Trophoblast cell (in vitro differentiated cells and primary cell): Measurements from ENCODE around the gene NR6A1.

Source experiments
- DNase-seq, 2 donors: peaks; one replicate each; pipeline ENCODE4 v3.0.0-alpha.2; 2016
- H2AFZ ChIP-seq: 2 replicates; pipeline ENCODE4 v1.6.1; 2013; ENCODE audit warnings: low read length, moderate library complexity, mild to moderate bottlenecking; ENCODE audit not compliant: insufficient read depth, poor library complexity
- H2AK5ac ChIP-seq: 2 replicates; pipeline ENCODE4 v1.6.1; 2013; ENCODE audit warnings: mild to moderate bottlenecking, low read length
- H2BK120ac ChIP-seq: 2 replicates; pipeline ENCODE4 v1.6.1; 2013; ENCODE audit warnings: low read length, mild to moderate bottlenecking, moderate library complexity; ENCODE audit not compliant: insufficient read depth, poor library complexity
- H2BK12ac ChIP-seq: 2 replicates; pipeline ENCODE4 v1.6.1; 2013; ENCODE audit warnings: mild to moderate bottlenecking, low read length, moderate library complexity
- H2BK5ac ChIP-seq: 2 replicates; pipeline ENCODE4 v1.6.1; 2013; ENCODE audit warnings: low read length, low read depth, moderate library complexity, mild to moderate bottlenecking; ENCODE audit not compliant: poor library complexity
- H3K14ac ChIP-seq: 2 replicates; pipeline ENCODE4 v1.6.1; 2013; ENCODE audit warnings: mild to moderate bottlenecking, low read length
- H3K18ac ChIP-seq: 2 replicates; pipeline ENCODE4 v1.6.1; 2013; ENCODE audit warnings: mild to moderate bottlenecking, low read length
- H3K23ac ChIP-seq: 2 replicates; pipeline ENCODE4 v1.6.1; 2013; ENCODE audit warnings: low read length
- H3K27ac ChIP-seq: 2 replicates; pipeline ENCODE4 v1.5.1; 2013; ENCODE audit warnings: low read depth, mild to moderate bottlenecking, inconsistent platforms, low read length, moderate library complexity
- H3K27me3 ChIP-seq: 2 replicates; pipeline ENCODE4 v1.6.1; 2013; ENCODE audit warnings: inconsistent platforms, mild to moderate bottlenecking, low read length, moderate library complexity; ENCODE audit not compliant: insufficient read depth
- H3K36me3 ChIP-seq, 2 experiments: 1 replicate in 1 of 2; 2 replicates in 1 of 2; pipeline ENCODE4 v1.6.1; 2013; ENCODE audit warnings: low read length in 2 of 2, mild to moderate bottlenecking in 2 of 2, moderate library complexity in 1 of 2; ENCODE audit not compliant: insufficient read depth in 2 of 2, control insufficient read depth in 1 of 2
- H3K4ac ChIP-seq: 2 replicates; pipeline ENCODE4 v1.6.1; 2013; ENCODE audit warnings: low read depth, mild to moderate bottlenecking, low read length, moderate library complexity
- H3K4me1 ChIP-seq, 2 experiments: 1 replicate in 1 of 2; 2 replicates in 1 of 2; pipeline ENCODE4 v1.6.1; 2013; ENCODE audit warnings: low read length in 2 of 2, mild to moderate bottlenecking in 2 of 2, moderate library complexity in 1 of 2; ENCODE audit not compliant: insufficient read depth in 2 of 2, control insufficient read depth in 1 of 2
- H3K4me2 ChIP-seq: 2 replicates; pipeline ENCODE4 v1.6.1; 2013; ENCODE audit warnings: inconsistent platforms, mild to moderate bottlenecking, low read length, moderate library complexity
- H3K4me3 ChIP-seq: 2 replicates; pipeline ENCODE4 v1.5.1; 2013; ENCODE audit warnings: mild to moderate bottlenecking, low read depth, low read length, inconsistent platforms
- H3K79me1 ChIP-seq: one replicate; pipeline ENCODE4 v1.6.1; 2013; ENCODE audit warnings: low read length
- H3K79me2 ChIP-seq: 2 replicates; pipeline ENCODE4 v1.6.1; 2013; ENCODE audit warnings: low read length, mild to moderate bottlenecking; ENCODE audit not compliant: control insufficient read depth, insufficient read depth, poor library complexity
- H3K9ac ChIP-seq: 2 replicates; pipeline ENCODE4 v1.6.1; 2013; ENCODE audit warnings: mild to moderate bottlenecking, low read length
- H3K9me3 ChIP-seq: 2 replicates; pipeline ENCODE4 v1.6.1; 2013; ENCODE audit warnings: low read depth, mild to moderate bottlenecking, control low read depth, inconsistent platforms, low read length; ENCODE audit not compliant: insufficient read depth
- H4K12ac ChIP-seq: 2 replicates; pipeline ENCODE4 v1.6.1; 2013; ENCODE audit warnings: low read depth, mild to moderate bottlenecking, low read length, moderate library complexity
- H4K8ac ChIP-seq: 2 replicates; pipeline ENCODE4 v1.6.1; 2013; ENCODE audit warnings: low read depth, mild to moderate bottlenecking, low read length, moderate library complexity
- H4K91ac ChIP-seq: one replicate; pipeline ENCODE4 v1.6.1; 2013; ENCODE audit warnings: low read depth, mild to moderate bottlenecking, low read length, moderate library complexity
- WGBS: extraction: QIAGEN DNeasy Blood & Tissue Kit; methylation state at CpG from one replicate; pipeline ENCODE4 v1.1.7; 2013; ENCODE audit warnings: missing lambda C conversion rate; ENCODE audit not compliant: insufficient read length, insufficient coverage; ENCODE audit errors: extremely low coverage; 5-methylcytosine and 5-hydroxymethylcytosine counted together

Gene NR6A1

DNA sequence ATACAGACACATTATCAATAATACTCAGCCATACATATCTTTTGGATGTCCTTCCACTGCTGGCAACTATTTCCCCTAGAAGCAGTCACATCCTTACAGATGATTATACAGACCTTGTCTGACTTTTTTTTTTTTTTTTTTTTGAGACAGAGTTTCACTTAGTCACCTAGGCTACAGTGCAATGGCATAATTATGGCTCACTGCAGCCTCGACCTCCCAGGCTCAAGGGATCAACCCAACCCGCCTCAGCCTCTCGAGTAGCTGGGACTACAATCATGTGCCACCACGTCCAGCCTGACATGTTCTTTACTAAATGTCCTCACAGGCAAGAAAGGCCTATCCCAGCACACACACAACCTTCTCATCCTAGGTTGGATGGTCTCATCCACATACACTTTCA, 24.0 kb downstream of the NR6A1 start:
- H3K9me3 ChIP-seq = no peaks in the 10 kb centered on the region
- H2AK5ac ChIP-seq = no peak overlapping the region
- no peak for DNase-seq
- no peak overlapping the region for H4K91ac ChIP-seq
- no peak overlapping the region for H3K4me2 ChIP-seq
- H2AFZ ChIP-seq = no peak overlapping the region
- no peaks in the 10 kb centered on the region for H3K27me3 ChIP-seq
- H3K9ac ChIP-seq = no peak overlapping the region
- no peak overlapping the region for H3K18ac ChIP-seq
- no peak overlapping the region for H2BK5ac ChIP-seq
- H3K23ac ChIP-seq = no peak overlapping the region
- no peak overlapping the region for H3K4me3 ChIP-seq
- H2BK12ac ChIP-seq = no peak overlapping the region
- H4K8ac ChIP-seq = no peak overlapping the region
- no peaks in the 10 kb centered on the region for H3K36me3 ChIP-seq
- H4K12ac ChIP-seq = no peak overlapping the region
- H3K27ac ChIP-seq = no peak overlapping the region
- H2BK120ac ChIP-seq = no peak overlapping the region
- no CpG with 5 or more reads among the region's 4 CpGs for WGBS
- no peaks in the 10 kb centered on the region for H3K79me1 ChIP-seq
- no peak overlapping the region for H3K14ac ChIP-seq
- H3K4me1 ChIP-seq = peaks cover 2 to 5% of the 10 kb centered on the region in 2 experiments
- no peaks in the 10 kb centered on the region for H3K79me2 ChIP-seq
- peak overlapping the region; percentile 33 for H3K4ac ChIP-seq

GRCh38 chr9:124743686-124744348, 27.3 kb downstream of the NR6A1 start:
- peak in 1 of 2 donors; percentile 29 for DNase-seq
- H3K4me1 ChIP-seq = peaks cover 2 to 5% of the 10 kb centered on the region in 2 experiments
- no peak overlapping the region for H4K12ac ChIP-seq
- no peak overlapping the region for H3K4me2 ChIP-seq
- H3K27ac ChIP-seq = peak overlapping the region; percentile 34
- no CpG with 5 or more reads among the region's 5 CpGs for WGBS
- no peaks in the 10 kb centered on the region for H3K9me3 ChIP-seq
- H3K23ac ChIP-seq = no peak overlapping the region
- H3K18ac ChIP-seq = no peak overlapping the region
- no peak overlapping the region for H3K4me3 ChIP-seq
- H2AK5ac ChIP-seq = no peak overlapping the region
- no peak overlapping the region for H3K4ac ChIP-seq
- H4K8ac ChIP-seq = no peak overlapping the region
- H3K79me1 ChIP-seq = no peaks in the 10 kb centered on the region
- H3K9ac ChIP-seq = no peak overlapping the region
- no peaks in the 10 kb centered on the region for H3K79me2 ChIP-seq
- no peak overlapping the region for H2BK12ac ChIP-seq
- no peak overlapping the region for H3K14ac ChIP-seq
- H2BK120ac ChIP-seq = no peak overlapping the region
- no peak overlapping the region for H2AFZ ChIP-seq
- no peak overlapping the region for H4K91ac ChIP-seq
- no peaks in the 10 kb centered on the region for H3K27me3 ChIP-seq
- no peaks in the 10 kb centered on the region for H3K36me3 ChIP-seq
- no peak overlapping the region for H2BK5ac ChIP-seq

DNA sequence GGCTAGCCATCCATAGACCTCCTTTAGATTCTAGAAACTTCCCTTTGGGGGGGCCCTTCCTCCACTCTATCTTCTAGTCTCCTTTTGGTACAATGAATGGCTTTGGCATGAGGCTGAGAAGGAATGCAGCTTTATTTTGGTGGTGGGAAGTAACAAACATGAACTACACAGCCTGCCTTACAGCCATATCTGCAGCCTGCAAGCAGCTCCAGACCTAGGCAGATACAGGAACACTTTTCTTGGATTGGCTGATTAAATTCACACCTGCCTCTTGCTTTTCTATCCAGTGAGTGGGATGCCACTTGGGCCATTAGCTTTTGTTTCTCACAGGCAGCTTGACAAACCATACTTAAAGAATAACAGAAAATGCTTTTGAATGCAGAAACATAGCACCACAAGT, 28.2 kb downstream of the NR6A1 start:
- Histone ChIP-seq H2AK5ac (no peak overlapping the region), H4K91ac (no peak overlapping the region), H3K4me3 (no peak overlapping the region), H2BK5ac (no peak overlapping the region), H3K4me2 (no peak overlapping the region), H3K18ac (no peak overlapping the region), H4K12ac (no peak overlapping the region), H3K36me3 (no peaks in the 10 kb centered on the region), H3K9me3 (no peaks in the 10 kb centered on the region), H3K79me1 (no peaks in the 10 kb centered on the region), H2BK120ac (no peak overlapping the region), H3K23ac (no peak overlapping the region), H3K14ac (no peak overlapping the region), H3K9ac (no peak overlapping the region), H2AFZ (no peak overlapping the region), H3K27ac (no peak overlapping the region), H3K4ac (no peak overlapping the region), H2BK12ac (no peak overlapping the region), H3K27me3 (no peaks in the 10 kb centered on the region), H4K8ac (no peak overlapping the region), H3K79me2 (no peaks in the 10 kb centered on the region), H3K4me1 (peaks cover 2 to 5% of the 10 kb centered on the region in 2 experiments)
- no peak for DNase-seq

GRCh38 chr9:124741662-124742061, 29.4 kb downstream of the NR6A1 start:
- Histone ChIP-seq H3K9me3 (no peaks in the 10 kb centered on the region), H2BK5ac (no peak overlapping the region), H4K12ac (no peak overlapping the region), H3K36me3 (no peaks in the 10 kb centered on the region), H3K4me2 (no peak overlapping the region), H2BK12ac (no peak overlapping the region), H3K27me3 (no peaks in the 10 kb centered on the region), H3K4me3 (no peak overlapping the region), H2BK120ac (no peak overlapping the region), H2AK5ac (no peak overlapping the region), H3K79me1 (no peaks in the 10 kb centered on the region), H3K27ac (no peak overlapping the region), H2AFZ (no peak overlapping the region), H3K18ac (no peak overlapping the region), H3K4ac (no peak overlapping the region), H4K91ac (no peak overlapping the region), H3K9ac (no peak overlapping the region), H3K23ac (no peak overlapping the region), H3K79me2 (no peaks in the 10 kb centered on the region), H3K14ac (no peak overlapping the region), H4K8ac (no peak overlapping the region), H3K4me1 (peaks cover 2 to 3% of the 10 kb centered on the region in 2 experiments)
- no peak for DNase-seq
- no CpG with 5 or more reads among the region's 4 CpGs for WGBS
